NCI-H2081 treated with DMSO at 0.1 percent for 48 hours (cell line): ENCODE data around the gene DCT.

Experiments
- DNase-seq: peaks from one replicate; lab custom pipeline; 2025; lab: John Stamatoyannopoulos, UW

Gene DCT

GRCh38 chr13:94395860-94396259 is 83.6 kb downstream of the DCT start:
- DNase-seq: no peak

- no peak for DNase-seq
These were observed 84.8 kb downstream of the DCT start for GRCh38 chr13:94394723-94395122.

GRCh38 chr13:94390881-94391280 is 88.6 kb downstream of the DCT start:
- DNase-seq: no peak

- DNase-seq: no peak
These were observed 89.7 kb downstream of the DCT start for GRCh38 chr13:94389604-94390351.

- DNase-seq: no peak
These were observed 92.4 kb downstream of the DCT start for GRCh38 chr13:94387047-94387446.
